Amniotic stem cell (primary cell): ENCODE results near the gene APOM.
A peak's percentile ranks its signal among the peaks of the same experiment; 100 is the strongest.

Source experiments
- DNase-seq: peaks from one replicate; lab custom pipeline; 2025; lab: John Stamatoyannopoulos, UW

The APOM gene

DNA sequence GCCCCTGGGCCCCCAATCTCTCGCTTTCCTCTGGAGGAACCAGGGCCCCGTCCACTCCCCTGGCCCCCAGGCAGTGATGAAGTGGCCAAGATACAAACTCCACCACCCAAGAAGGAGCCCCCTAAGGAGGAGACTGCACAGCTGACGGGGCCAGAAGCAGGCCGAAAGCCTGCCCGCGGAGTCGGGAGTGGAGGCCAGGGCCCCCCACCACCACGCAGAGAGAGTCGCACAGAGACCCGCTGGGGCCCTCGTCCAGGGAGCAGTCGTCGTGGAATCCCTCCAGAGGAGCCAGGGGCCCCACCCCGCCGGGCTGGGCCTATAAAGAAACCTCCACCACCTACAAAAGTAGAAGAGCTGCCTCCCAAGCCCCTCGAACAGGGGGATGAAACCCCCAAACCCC, 24.5 kb upstream of the APOM start:
- DNase-seq: no peak

DNA sequence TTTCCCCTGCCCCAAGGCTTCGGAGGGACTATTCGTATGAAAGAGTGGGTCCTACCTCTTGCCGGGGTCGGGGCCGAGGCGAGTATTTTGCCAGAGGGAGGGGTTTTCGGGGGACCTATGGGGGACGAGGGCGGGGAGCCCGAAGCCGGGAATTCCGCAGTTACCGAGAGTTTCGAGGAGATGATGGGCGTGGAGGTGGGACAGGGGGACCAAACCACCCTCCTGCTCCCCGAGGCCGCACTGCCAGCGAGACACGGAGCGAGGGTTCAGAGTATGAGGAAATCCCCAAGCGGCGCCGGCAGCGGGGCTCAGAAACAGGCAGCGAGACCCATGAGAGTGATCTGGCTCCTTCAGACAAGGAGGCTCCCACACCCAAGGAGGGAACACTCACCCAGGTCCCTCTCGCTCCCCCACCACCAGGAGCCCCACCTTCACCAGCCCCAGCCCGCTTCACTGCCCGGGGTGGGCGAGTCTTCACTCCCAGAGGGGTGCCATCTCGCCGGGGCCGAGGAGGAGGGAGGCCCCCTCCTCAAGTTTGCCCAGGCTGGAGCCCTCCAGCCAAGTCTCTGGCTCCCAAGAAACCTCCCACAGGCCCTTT, 23.9 kb upstream of the APOM start:
- no peak for DNase-seq

DNA sequence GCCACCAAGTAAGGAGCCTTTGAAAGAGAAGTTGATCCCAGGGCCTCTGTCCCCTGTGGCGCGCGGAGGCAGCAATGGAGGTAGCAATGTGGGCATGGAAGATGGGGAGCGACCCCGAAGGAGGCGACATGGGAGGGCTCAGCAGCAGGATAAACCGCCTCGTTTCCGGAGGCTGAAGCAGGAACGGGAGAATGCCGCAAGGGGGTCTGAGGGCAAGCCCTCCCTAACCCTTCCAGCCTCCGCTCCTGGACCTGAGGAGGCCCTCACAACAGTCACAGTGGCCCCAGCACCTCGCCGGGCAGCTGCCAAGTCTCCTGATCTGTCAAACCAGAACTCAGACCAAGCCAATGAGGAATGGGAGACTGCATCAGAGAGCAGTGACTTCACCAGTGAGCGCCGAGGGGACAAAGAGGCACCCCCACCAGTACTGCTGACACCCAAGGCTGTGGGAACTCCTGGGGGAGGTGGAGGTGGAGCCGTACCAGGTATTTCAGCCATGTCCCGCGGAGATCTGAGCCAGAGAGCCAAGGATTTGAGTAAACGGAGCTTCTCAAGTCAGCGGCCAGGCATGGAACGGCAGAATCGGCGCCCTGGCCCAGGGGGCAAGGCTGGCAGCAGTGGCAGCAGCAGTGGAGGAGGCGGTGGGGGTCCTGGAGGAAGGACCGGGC, 23.3 kb upstream of the APOM start:
- DNase-seq: no peak

DNA sequence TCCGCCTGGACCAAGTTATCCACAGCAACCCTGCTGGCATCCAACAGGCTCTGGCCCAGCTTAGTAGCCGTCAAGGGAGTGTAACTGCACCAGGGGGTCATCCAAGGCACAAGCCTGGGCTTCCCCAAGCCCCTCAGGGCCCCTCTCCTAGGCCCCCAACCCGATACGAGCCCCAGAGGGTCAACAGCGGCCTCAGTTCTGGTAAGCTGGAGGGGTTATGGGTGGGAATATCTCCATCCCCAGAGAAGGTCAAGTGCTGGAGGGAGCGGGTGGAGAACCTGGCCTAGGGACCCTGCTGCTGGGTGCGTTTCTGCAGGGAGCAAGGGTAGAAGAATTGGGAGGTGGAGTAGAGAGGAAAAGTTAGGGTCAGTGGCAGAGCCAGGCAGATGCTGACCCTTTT, 22.2 kb upstream of the APOM start:
- no peak for DNase-seq

DNA sequence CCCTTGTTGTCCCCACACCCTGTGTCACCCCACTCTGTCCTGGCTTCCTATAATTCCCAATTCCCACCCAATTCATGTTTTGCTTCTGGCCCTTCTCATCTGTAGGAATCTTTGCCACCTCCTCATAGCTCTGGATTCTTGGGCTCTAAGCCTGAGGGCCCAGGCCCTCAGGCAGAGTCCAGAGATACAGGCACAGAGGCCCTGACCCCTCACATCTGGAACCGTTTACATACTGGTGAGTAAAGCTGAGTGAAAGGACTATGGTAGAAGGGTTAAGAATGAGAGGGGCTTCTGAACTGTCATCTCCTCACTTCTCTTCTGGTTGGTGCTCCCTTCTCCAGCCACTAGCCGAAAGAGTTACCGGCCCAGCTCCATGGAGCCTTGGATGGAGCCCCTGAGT, 21.6 kb upstream of the APOM start:
- no peak for DNase-seq

DNA sequence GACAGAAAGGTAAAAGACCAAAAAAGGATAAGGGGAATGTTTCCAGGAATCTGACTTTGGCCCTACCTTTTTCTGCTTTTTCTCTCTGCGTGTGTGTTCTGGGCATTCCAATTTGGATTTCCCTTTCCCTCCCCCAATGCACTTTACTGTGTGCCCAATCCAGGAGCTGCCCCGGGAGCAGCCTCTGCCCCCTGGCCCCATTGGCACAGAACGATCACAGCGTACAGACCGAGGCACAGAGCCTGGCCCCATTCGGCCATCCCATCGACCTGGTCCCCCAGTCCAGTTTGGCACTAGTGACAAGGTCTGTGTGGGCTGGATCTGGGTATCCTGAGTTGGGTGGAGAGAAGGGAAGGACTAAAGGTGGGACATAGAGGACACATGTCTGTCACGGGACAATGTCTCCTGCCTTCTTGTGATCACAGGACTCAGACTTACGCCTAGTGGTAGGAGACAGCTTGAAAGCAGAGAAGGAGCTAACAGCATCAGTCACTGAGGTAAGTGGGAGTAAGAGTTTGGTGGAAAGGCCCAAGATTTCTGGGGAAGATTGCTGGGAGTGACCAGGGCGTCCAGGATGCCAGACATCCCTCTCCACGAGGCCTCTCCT, 20.6 kb upstream of the APOM start:
- no peak for DNase-seq

DNA sequence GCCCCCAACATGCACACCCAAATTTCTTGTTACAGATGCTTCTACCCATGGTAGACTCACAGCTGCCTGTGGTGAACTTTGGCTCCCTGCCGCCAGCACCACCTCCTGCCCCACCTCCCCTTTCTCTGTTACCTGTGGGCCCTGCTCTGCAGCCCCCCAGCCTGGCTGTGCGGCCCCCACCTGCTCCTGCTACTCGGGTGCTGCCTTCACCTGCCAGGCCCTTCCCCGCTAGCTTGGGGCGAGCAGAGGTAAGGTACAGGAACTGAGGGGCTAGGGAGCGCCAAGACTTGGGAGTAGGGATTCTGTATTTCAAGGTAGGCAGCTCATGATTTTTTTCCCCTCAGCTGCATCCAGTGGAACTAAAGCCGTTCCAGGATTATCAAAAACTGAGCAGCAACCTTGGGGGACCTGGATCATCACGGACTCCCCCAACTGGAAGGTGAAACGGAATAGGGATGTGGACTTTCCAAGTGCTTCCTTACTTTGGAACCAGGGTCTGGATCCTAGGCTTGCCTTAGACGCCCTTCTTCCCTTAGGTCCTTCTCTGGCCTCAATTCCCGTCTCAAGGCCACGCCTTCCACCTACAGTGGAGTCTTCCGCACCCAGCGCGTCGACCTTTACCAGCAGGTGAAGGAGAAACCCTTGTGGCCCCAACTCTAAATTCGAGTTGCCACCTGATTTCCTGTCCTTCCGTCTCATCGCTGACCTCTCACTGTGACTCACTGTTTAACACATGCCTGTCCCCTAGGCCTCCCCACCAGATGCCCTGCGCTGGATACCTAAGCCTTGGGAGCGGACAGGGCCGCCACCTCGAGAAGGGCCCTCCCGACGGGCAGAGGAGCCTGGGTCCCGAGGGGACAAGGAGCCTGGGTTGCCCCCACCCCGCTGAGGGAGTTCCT, 18.7 kb upstream of the APOM start:
- DNase-seq: no peak

DNA sequence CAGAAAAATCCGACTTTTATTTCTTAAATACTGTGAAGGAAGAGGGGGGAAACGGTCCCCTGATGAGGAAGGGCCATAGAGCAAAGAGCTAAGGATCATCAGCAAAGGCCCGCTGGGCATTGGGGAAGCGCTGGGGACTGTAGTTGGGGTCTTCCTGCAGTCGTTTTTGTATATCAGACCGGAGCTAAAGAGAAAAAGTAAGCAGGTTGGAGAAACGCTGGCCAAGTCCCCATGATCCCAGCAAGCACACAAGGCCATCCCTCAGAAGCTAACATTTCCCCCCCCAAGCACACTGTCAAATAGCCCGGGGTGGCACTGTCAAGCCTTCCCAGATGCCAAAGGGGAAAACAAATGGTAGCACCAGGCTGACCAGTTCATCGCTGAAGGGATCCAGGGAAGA, 16.7 kb upstream of the APOM start:
- DNase-seq: no peak

DNA sequence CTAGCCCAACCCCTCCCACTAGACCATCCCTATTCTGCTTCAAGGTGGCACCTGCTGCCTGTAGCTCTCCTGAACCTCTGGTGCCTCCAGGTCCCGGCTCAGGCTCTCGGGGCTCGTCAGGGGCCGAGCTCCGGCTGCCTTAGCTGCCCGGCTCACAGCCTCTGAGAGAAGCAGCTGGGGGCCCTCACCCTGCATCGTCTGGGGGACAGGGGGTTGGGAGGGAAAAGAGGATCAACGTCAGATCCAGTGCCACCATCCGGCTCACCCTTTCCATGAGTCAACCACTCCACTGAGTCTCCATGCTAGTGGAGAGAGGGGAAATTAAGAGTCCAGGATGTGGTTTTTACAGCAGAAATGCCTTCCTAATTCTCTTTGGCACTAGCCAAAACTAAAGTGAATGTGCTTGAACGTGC, 16.2 kb upstream of the APOM start:
- peak; percentile 13 for DNase-seq

DNA sequence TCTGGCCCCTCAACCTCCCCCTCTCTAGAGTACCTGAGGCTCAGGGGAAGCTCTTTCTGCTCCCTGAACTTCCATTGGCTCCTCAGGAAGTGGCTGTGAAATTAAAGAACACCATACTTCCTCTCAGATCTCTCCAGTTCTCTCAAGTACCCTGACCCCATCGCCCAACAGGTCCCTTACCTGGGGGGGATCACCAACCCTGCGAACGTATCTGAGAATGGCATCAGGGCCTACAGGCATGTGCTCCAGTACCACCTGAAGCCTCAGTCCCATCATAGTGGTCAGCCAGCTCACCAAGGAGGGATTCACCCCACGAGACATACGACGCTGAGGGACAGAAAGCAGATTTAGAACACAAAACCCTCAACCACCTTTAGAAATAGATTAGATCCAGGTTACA, 15.1 kb upstream of the APOM start:
- no peak for DNase-seq

DNA sequence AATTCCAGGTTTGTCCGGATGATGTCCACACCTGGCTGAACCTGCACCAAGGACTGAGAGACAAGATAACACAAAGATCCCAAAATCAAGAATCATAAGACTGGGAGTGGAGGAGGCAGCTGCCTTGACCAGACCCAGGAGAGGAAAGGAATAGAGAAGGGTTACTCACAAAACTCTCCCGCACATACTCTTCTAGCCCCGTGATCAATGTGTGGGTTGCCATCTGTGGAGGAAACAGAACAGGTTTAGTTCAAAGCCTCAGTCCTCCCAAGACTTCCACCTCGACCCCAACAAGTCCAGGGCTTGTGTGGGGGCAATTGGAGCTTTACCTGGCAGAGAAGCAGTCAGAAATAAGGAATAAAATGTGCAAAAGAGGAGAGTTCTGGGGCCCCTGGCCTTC, 14.3 kb upstream of the APOM start:
- DNase-seq: no peak

DNA sequence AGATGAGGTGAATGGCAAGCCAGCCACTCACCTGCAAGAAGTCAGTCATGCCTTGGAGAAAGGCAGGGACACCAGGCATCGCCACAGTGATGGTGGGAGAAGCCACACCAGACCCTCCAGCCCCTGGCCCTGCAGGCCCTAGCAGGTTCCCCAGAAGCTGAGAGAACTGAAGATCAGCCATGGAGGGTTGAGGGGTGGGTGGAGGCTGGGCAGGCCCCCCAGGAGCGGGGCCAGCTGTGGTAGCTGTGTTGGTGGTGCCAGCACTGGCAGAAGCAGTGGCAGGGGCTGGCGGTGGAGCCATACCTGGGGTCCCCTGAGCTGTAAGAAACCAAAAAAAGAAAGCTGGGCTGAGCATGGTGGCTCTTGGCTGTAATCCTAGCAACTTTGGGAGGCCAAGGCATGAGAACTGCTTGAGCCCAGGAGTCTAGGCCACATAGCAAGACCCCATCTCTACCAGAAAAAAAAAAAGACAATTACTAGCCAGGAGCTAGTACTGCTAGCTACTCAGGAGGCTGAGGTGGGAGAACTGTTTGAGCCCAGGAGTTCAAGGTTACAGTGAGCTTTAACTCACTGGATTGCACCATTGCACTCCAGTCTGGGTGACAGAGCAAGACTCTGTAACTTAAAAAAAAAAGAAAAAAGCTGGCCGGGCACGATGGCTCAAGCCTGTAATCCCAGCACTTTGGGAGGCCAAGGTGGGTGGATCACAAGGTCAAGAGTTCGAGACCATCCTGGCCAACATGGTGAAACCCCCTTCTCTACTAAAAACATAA, 12.7 kb upstream of the APOM start:
- DNase-seq: no peak

DNA sequence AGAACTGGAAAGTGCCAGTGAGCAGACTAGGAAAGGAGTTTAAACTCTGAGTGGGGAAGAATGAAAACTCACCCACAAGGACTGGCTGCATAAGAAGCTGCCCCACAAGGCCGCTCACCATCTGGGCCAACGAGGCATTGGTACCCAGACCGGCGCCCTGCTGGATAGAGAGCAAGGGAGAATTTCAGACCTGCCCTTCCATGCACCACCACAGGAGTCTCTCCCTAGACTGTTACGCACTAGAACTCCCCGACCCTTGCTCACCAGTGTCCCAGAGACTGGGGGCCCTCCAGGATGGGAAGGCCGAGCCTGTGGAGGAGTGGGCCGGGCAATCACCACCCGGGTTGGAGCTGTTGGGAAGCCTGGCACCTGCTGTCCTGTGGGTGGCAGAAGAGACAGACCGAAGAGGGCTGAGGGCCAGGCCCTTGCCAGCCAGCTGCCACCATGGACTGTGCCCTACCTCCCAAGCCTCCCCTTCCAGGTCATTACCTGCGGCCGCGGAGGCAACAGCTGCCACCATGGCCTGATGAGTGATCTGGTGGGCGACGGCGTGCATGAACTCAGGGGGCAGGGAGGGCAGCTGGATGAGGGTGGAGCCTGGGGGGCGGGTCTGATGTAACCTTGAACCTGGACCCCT, 11.8 kb upstream of the APOM start:
- no peak for DNase-seq

DNA sequence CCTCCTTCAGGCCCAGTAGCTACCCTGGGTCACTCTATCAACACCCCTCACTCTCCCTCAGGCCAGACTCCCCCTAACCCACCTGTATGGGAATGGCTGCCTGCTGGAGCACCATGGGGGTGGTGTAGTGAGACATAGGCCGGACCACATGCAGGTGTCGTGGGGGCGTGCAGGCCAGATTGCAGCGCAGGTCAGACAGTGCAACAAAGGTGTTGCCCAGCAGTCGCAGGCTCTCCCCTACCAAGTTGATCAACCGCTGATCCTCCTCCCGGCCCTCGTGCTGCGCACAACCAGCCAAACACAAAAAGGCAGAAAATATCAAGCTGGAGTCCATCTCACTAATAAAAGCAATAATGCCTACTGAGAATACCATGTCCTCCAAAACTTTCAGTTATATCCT, 10.4 kb upstream of the APOM start:
- no peak for DNase-seq

DNA sequence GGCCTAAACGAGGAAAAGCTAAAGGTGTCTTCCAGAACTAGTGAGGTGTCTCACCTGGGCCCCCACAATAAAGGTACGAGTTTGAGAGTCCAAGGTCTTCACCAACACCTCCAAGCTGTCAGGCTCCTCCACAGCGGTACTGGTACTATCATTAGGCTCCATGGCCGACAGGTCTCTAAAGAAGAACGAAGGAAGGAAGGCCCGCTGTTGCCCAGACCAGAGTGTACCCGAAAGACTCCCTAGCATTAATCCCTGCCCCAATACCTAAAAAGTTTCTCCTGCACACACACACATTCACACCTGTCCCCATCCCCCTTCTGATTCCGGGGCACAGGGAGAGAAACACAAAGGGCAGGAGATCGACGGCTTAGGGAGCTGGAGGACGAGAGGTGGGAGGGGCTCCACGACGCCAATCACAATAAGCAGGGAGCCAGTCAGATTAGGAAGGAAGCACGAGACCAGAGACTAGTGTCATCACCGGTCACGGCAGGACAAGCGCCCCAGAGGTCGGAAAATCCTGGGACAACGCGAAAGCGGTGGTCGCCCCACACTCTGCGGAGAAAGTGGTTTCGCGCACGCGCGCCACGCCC, 4.0 kb upstream of the APOM start:
- DNase-seq: peak; percentile 69

DNA sequence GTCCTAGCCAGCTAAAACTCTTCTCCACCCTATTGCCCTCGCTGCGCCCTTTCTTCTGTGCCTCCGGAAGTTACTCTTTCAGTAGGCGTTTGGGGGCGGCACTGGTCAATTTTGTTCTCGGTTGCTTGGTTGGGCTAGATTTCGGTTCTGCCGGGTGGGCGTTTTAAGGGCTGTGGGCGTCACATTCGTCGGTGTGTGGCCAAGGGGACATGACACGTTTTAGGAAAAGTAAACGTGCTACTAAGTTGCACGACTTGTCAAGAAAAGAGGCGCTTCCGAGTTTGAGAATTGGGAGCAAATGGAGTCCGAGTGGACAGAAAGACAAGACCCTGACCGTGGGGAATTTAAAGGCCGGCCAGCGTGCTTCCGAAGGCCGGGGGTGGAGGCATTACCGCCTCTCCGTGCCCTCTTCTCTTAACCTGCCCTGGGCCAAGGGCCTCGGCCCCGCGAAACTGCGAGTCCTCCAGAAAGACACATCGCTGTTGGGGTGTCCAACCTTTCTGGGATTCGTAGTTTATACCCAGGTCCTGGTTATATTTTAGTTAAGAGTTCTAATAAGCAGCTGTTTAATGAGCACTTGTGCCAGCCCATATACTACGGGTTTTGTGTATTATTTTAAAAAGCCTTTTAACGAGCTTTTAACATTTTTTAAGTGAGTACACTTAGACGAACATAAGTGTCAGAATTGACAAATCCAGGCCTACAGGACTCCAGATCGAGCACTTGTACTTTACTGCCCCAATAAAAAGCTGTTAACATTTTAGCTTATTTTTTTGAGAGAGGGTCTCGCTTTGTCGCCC, 2.6 kb upstream of the APOM start:
- DNase-seq: peak; percentile 96

DNA sequence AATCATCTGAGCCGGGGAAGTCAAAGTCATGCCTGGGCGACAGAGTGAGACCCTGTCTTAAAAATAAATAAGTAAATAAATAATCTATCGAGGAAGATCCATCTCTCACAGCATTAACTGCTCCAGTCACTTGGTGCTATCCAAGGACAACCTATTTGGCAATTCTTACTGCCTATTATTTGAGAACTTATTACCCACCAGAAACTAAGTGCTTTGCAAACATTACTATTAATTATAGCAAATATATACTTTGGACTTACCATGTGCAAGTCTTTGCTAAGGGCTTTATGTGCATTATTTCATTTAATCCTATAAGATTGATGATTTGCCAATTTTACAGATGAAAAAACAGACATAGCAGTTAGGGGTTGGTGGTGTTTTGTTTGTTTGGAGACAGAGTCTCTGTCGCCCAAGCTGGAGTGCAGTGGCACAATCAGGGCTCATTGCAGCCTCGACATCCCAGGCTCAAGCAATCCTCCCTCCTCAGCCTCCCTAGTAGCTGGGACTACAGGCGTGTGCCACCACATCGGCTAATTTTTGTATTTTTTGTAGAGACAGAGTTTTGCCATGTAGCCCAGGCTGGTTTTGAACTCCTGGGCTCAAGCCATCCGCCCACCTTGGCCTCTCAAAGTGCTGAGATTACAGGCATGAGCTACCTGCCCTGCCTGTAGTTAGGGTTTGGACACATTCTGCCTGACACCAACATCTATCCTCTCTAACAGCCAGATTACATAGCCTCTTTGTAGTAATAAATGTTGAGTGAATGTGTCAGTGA, 933 bp upstream of the APOM start:
- no peak for DNase-seq

DNA sequence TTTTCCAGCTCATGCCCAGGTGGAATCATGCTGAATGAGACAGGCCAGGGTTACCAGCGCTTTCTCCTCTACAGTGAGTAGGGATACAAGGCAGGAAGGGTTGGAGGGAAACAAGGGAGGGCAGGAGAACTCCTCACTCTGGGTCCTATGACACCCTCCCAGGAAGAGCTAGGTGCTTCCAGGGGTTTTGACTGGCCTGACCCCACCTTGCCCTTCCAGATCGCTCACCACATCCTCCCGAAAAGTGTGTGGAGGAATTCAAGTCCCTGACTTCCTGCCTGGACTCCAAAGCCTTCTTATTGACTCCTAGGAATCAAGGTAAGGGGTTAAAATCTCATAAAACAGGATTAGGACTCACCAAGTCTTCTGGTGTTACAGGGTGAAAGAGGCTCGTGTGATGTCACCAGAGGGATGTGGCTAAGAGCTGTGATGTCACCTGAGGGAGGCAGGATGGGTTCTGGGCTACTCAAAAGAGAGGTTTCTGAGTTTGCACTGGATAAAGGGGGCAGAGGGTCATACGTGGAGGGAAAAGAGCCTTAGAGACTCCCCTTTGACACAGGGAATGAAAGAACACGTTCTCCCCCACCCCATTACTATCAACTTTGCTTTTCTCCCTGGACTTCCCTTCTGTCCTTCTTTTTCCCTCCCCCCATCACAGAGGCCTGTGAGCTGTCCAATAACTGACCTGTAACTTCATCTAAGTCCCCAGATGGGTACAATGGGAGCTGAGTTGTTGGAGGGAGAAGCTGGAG, 1.9 kb downstream of the APOM start:
- DNase-seq: no peak
